ENCODE measurements around the gene ZC3H15.
"Not testable (repeated sequence)": the region's sequence is repeated elsewhere in the genome, so short reads cannot be mapped to it uniquely, and the experiment has no call there.

Gene ZC3H15

GRCh38 chr2:186493564-186494085 is 7.6 kb downstream of the ZC3H15 start:
- DNase-seq (ENCODE audit: low spot score) = no peak

- no peak for DNase-seq (ENCODE audit: low spot score)
Observed at GRCh38 chr2:186496401-186496800, 10.3 kb downstream of the ZC3H15 start.

- DNase-seq (ENCODE audit: low spot score) = no peak
Observed at GRCh38 chr2:186497928-186498327, 11.9 kb downstream of the ZC3H15 start.

GRCh38 chr2:186498834-186499233 is 12.8 kb downstream of the ZC3H15 start:
- DNase-seq (ENCODE audit: low spot score) = no peak

- peak; percentile 30 for DNase-seq (ENCODE audit: low spot score)
Observed at GRCh38 chr2:186503827-186504606, 18.0 kb downstream of the ZC3H15 start.

- DNase-seq (ENCODE audit: low spot score) = no peak
Observed at GRCh38 chr2:186508263-186508662, 22.2 kb downstream of the ZC3H15 start.

- DNase-seq (ENCODE audit: low spot score) = no peak
Observed at GRCh38 chr2:186515376-186515775, 29.3 kb downstream of the ZC3H15 start.

- DNase-seq (ENCODE audit: low spot score) = no peak
Observed at GRCh38 chr2:186516396-186516795, 30.3 kb downstream of the ZC3H15 start.

GRCh38 chr2:186517090-186517489 is 31.0 kb downstream of the ZC3H15 start:
- DNase-seq (ENCODE audit: low spot score) = no peak

GRCh38 chr2:186518291-186518690 is 32.2 kb downstream of the ZC3H15 start:
- no peak for DNase-seq (ENCODE audit: low spot score)

- DNase-seq (ENCODE audit: low spot score) = no peak
Observed at GRCh38 chr2:186518945-186519344, 32.9 kb downstream of the ZC3H15 start.

- not testable (repeated sequence) for DNase-seq (ENCODE audit: low spot score)
Observed at GRCh38 chr2:186521570-186522153, 35.6 kb downstream of the ZC3H15 start.

GRCh38 chr2:186522450-186522849 is 36.4 kb downstream of the ZC3H15 start:
- no peak for DNase-seq (ENCODE audit: low spot score)

- DNase-seq (ENCODE audit: low spot score) = no peak
Observed at GRCh38 chr2:186523791-186524190, 37.7 kb downstream of the ZC3H15 start.

- DNase-seq (ENCODE audit: low spot score) = no peak
Observed at GRCh38 chr2:186526281-186526680, 40.2 kb downstream of the ZC3H15 start.

GRCh38 chr2:186530314-186530713 is 44.3 kb downstream of the ZC3H15 start:
- no peak for DNase-seq (ENCODE audit: low spot score)

- DNase-seq (ENCODE audit: low spot score) = no peak
Observed at GRCh38 chr2:186531257-186531775, 45.3 kb downstream of the ZC3H15 start.

- no peak for DNase-seq (ENCODE audit: low spot score)
Observed at GRCh38 chr2:186532891-186533290, 46.8 kb downstream of the ZC3H15 start.

- DNase-seq (ENCODE audit: low spot score) = peak; percentile 24
Observed at GRCh38 chr2:186533717-186534116, 47.7 kb downstream of the ZC3H15 start.

GRCh38 chr2:186534406-186534805 is 48.3 kb downstream of the ZC3H15 start:
- no peak for DNase-seq (ENCODE audit: low spot score)

- DNase-seq (ENCODE audit: low spot score) = no peak
Observed at GRCh38 chr2:186535861-186536260, 49.8 kb downstream of the ZC3H15 start.

- DNase-seq (ENCODE audit: low spot score) = no peak
Observed at GRCh38 chr2:186537019-186537418, 51.0 kb downstream of the ZC3H15 start.

GRCh38 chr2:186540941-186541340 is 54.9 kb downstream of the ZC3H15 start:
- DNase-seq (ENCODE audit: low spot score) = no peak

Data from globus pallidus (tissue), 1 donor.